NCI-H460 (cell line): Measurements from ENCODE around the gene B4GALT2. TPM values are rescaled to one million over a fixed set of nuclear protein-coding genes. Genes with fewer than 3 reads are reported as not detected.

Experiments used
- DNase-seq: peaks from one replicate; pipeline ENCODE4 v3.0.0-alpha.2; 2016; ENCODE audit warnings: low read depth; ENCODE audit errors: extremely low read depth
- total RNA-seq: library from RNA; depleted of rRNA; stranded (reverse); fragments of >200 nt; shearing (Covaris generic); gene quantifications from 2 replicates; pipeline ENCODE4 v1.2.3, GENCODE V29; 2014

B4GALT2 gene
- total RNA-seq, 1 experiment from 2014 or later = 38.6 TPM

DNA sequence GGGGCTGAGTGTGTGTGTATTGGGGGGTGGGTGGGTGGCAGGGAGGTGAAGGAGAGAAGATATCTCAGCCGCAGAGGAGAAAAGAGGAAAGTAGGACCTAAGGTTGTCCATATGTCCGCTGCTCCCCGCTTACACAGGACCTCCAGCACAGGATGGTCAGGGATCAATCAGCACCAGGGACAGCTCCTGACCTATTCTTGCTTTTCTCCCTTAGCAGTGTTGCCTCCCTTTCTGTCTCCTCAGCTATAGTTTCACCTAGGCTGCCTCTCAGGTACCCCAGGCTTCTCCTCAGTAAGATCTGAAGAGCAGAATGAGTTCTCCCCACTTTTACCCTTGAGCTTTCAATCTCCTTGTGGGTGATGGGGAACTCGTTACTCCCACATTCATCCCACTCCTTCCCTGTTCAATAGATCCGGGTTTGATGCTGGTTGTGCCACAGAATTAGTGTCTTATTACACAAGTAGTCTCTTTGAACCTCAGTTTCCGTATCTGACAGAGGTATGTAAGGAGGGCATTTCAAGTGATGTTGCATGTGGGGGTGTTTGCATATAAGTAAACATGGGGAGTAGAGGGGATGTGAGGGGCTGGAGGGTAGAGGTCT lies 10.6 kb upstream of the B4GALT2 start:
- DNase-seq = no peak

GRCh38 chr1:43969416-43969745 lies 9.6 kb upstream of the B4GALT2 start:
- DNase-seq = no peak

DNA sequence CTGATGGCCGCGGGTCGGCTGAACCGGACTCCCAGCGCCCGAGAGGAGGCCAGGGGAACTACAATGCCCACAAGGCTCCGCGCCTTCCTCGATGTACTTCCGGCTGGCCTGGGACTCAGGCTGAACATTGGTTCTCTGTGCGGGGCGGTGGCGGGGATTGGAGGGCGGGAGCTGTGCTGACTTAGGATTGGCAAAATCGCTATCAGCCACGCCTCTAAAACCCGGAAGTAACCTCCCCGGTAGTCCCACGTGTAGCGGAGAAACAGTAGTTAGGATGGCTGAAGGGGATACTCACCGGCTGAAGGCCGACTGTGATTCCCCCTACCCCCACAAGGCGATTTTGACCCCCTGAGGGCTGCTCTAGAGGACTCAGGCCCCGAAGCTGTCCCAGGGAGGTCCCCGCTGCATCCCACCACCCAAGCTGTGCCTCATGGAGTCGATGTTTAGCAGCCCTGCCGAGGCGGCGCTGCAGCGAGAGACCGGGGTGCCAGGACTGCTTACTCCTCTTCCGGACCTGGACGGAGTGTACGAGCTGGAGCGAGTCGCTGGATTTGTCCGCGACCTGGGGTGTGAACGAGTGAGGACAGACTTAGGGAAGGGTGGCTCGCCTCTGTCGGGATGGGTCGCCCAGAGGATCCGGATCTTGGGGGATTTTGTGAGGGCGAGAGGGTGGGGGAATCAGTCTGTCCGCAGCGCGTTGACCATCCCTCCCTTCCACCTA lies 9.1 kb upstream of the B4GALT2 start, which contains the start of gene DPH2:
Gene DPH2 (plus strand): TSS at position 265 of the 721 bp plus-strand sequence. CDS start 166 bp downstream, at position 431.
- peak; percentile 90 for DNase-seq

- DNase-seq = no peak
These were observed 8.5 kb upstream of the B4GALT2 start for GRCh38 chr1:43970502-43970901.

GRCh38 chr1:43970911-43971310 lies 8.1 kb upstream of the B4GALT2 start:
- no peak for DNase-seq

GRCh38 chr1:43971336-43971980 lies 7.6 kb upstream of the B4GALT2 start:
- DNase-seq = no peak

- DNase-seq = no peak
These were observed 5.0 kb upstream of the B4GALT2 start for GRCh38 chr1:43973981-43974442.

DNA sequence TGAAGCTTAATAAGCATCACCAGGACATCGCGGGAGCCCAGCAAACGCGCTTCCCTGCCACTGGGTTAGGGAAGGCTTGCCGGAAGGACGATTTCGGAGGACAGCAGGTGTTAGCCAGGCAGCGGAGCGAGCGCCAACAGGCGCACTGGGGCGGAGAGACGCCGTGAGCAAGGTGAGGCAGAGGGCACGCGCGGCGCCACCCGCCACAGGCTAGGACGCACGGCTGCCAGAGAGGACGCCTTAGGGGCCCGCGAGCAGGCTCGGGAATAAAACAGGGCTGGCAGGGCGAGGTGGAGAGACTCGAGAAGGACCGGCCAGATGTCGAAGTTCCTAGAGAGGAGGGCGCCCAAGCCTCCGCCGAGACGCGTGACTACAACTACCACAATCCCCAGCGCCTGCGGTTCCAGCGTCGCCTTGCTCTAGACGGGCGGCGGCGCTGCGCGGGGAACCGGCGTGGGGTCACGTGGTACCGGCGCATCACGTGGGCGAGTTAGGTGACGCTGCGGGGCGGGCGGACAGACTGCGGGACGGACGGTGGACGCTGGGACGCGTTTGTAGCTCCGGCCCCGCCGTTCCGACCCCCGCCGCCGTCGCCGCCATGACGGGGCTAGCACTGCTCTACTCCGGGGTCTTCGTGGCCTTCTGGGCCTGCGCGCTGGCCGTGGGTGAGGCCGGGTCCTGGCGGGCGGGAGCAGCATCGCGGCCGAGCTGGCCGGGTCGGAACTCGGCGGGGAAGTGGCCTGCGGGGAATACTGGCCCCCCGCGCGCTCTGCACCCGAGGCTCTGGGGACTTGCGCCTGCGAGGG lies 4.4 kb upstream of the B4GALT2 start, which contains the start of gene ATP6V0B:
Gene ATP6V0B (plus strand): TSS at position 518 of the 806 bp plus-strand sequence. CDS start 81 bp downstream, at position 599.
- DNase-seq = peak; percentile 86

DNA sequence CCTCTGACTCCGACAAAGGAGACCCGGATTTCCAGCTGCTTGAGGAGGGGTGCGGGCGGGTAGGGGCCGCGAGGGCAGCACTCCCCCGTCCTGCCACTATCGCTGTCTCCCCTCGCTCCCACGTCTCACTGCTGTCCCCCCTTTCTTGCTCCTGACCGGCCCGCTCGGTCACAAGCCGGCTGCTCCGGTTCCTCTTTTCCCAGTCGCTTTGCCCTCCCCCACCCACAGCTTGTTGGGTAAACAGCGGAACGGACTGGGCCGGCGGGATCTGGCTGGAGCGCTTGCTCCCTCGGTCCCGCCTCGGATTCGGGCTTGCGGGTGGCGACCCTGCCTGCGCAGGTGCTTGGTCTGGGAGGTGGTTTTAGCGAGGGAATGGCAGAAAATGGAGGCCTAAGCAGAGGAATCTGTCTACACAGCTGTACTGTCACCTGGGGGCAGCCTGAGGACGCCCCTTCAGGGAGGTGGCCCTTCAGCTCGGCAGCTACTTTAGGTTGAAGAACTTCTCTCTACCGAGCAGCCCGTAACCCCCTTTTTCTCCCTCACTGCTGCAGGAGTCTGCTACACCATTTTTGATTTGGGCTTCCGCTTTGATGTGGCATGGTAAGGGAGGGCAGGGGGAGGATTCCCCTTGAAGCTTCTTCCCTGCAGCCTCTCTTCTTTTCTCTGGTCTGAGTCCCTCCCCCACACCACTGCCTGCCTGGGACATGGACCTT lies 3.6 kb upstream of the B4GALT2 start:
- no peak for DNase-seq

DNA sequence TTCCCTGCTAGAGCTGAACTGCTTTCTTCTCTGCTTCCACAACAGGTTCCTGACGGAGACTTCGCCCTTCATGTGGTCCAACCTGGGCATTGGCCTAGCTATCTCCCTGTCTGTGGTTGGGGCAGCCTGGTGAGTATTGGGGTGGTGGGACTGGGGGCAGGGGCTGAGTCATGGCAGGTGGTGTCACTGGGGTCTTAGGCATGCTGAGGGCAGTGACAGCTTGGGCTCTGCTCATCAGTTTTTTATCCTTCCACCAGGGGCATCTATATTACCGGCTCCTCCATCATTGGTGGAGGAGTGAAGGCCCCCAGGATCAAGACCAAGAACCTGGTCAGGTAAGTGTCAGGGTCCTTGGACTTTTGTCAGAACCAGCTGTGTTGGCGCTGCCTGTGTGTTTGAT lies 3.0 kb upstream of the B4GALT2 start:
- no peak for DNase-seq

GRCh38 chr1:43976890-43977289 lies 2.1 kb upstream of the B4GALT2 start:
- DNase-seq = no peak

- no peak for DNase-seq
These were observed 1.4 kb upstream of the B4GALT2 start for GRCh38 chr1:43977376-43978263.

DNA sequence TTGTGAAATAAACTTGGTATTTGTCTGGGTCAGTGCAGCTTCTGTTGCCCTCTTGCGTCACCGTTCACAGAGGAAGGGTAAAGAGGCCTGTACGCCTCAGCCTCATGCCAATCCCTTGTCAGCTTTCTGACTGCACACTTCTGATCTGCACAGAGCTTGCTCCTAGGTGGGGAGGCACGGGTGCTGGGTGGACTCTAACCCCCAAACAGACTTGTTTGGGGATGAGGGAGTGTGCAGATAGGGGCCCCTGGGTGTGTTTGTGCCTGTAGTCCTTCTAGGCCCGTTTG lies 803 bp upstream of the B4GALT2 start:
- DNase-seq = no peak

GRCh38 chr1:43979261-43979527 lies 184 bp downstream of the B4GALT2 start:
- DNase-seq = no peak

DNA sequence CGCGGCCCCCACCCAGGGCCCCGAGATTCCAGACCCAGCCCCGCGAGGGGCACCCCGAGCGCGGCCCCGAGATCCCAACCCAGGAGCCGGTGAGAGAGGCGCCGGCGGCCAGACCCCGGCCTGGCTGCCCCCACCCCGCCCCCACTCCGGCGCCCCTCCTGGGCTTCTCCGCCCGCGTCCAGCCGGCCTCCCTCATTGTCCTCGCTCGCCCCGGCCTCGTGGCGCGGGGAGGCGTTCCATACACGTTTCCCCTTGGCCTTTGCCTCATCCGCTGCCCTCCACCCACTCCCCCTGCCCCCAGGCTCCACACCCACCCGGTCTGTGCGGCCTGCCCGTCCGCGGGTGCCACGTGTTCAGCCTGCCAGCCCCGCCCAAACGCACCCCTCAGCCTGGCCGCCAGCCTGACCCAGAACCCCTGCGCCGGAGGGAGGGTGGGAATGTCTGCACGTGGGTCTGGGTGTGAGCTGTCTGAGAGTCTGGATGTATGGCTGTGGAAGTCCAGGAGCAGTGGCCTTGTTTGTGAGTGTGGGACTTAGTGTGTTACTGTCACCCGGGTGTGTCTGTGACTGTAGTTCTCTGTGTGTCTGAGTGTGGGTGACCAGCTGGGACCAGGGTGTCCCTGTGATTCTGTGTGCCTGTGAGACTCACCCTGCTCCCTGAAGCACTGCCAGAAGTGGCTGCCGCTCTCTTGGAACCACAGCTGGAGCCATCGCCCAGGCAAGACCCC lies 681 bp downstream of the B4GALT2 start:
- DNase-seq = no peak

DNA sequence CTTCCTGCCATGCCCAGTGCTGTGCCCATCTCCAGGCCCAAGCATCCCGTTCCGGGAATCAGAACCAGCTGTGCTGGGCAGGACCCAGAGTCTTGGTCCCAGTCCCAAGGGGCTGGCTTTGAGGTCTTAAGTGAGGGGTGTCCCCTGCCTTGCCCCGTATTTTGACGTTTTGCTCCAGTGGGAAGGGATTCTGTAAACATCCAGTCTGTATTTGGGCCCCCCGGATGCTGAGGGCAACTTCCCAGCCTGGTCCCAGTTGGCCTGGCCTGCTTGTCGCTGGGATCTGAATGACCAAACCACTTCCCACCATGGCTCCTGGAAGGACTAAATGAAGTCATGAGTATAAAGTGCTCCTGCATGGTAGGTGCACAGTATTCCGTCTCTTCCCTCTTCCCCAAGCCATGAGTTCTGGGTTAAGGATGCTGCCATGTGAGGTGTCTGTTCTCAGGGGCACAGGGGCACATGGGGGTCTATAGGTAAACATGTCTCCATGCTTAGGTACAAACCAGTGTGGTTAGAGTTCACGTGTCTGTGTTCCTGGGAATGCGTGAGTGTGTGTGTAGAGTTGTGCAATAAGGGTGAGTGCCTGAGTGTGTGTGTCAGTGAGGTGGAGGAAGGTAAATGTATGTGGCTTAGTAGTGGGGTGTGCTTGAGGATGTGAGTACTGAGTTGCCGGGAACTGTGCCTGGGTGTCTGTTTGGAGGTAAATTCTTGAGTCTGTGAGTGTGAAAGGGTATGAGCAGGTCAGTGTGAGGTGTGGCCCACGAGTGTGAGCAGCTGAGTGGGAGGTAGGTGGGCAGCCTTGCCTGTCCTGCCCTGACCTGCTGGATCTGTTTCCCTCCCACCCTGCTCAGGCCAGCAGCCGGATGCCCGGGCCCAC lies 1.5 kb downstream of the B4GALT2 start:
- no peak for DNase-seq

DNA sequence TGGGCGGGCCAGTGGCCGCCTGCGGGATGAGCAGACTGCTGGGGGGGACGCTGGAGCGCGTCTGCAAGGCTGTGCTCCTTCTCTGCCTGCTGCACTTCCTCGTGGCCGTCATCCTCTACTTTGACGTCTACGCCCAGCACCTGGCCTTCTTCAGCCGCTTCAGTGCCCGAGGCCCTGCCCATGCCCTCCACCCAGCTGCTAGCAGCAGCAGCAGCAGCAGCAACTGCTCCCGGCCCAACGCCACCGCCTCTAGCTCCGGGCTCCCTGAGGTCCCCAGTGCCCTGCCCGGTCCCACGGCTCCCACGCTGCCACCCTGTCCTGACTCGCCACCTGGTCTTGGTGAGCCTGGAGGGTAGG lies 2.1 kb downstream of the B4GALT2 start:
- DNase-seq = no peak

DNA sequence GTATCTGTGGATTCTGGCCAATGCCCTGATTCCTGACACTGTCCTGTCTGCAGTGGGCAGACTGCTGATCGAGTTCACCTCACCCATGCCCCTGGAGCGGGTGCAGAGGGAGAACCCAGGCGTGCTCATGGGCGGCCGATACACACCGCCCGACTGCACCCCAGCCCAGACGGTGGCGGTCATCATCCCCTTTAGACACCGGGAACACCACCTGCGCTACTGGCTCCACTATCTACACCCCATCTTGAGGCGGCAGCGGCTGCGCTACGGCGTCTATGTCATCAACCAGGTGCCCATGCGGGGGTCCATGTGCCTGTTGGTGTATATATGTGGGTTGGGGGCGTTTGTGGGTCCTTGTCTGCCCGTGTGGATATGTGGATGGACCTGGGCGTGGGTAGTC lies 2.6 kb downstream of the B4GALT2 start:
- no peak for DNase-seq
